ENCODE measurements around the gene TTC32. TPM values are rescaled to one million over a fixed set of nuclear protein-coding genes. Genes with fewer than 3 reads are reported as not detected.

TTC32 gene
- 1.3 and 12.6 TPM in 2 replicates for total RNA-seq

GRCh38 chr2:19901442-19902215 is at the start of gene TTC32:
TSS of gene TTC32 (minus strand) at chr2:19901983. CDS start at chr2:19901854, 129 bp downstream.

Other genes starting within 250 kb of the TTC32 start
- gene WDR35, start 88.1 kb upstream of the TTC32 start, total RNA-seq = 4.3 and 7.0 TPM in 2 replicates
- 0.49 and 3.2 TPM in 2 replicates for gene MATN3, start 110.7 kb upstream of the TTC32 start, total RNA-seq
- 212 and 213 TPM in 2 replicates for gene LAPTM4A, start 149.6 kb upstream of the TTC32 start, total RNA-seq